Measurements from ENCODE around the gene GNMT.

The GNMT gene

DNA sequence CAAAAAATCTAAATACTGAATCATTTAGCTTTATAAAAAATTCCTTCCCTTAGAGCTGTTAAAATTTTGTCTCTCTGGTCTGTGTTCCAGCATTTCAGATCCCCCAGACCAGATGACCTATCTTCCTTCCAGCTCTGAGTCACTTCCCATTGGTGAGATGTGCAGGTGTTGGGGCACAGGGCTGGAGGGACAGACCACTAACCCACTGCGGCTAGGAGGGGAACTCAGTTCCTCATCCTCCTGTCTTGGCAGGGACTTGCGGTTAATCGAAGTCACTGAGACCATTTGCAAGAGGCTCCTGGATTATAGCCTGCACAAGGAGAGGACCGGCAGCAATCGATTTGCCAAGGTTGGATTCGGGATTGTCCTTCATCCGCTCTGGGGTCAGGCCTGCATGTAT lies 25.2 kb upstream of the GNMT start:
- no peak overlapping the region for H3K4me3 ChIP-seq (replicated peaks; ENCODE audit: low read depth, low read length)
- no peak for DNase-seq (ENCODE audit: low read depth)
- TF ChIP-seq, protein P1, sequence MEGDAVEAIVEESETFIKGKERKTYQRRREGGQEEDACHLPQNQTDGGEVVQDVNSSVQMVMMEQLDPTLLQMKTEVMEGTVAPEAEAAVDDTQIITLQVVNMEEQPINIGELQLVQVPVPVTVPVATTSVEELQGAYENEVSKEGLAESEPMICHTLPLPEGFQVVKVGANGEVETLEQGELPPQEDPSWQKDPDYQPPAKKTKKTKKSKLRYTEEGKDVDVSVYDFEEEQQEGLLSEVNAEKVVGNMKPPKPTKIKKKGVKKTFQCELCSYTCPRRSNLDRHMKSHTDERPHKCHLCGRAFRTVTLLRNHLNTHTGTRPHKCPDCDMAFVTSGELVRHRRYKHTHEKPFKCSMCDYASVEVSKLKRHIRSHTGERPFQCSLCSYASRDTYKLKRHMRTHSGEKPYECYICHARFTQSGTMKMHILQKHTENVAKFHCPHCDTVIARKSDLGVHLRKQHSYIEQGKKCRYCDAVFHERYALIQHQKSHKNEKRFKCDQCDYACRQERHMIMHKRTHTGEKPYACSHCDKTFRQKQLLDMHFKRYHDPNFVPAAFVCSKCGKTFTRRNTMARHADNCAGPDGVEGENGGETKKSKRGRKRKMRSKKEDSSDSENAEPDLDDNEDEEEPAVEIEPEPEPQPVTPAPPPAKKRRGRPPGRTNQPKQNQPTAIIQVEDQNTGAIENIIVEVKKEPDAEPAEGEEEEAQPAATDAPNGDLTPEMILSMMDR (IDR thresholded peaks at IDR 0.05; ENCODE audit: low read length, missing control alignments) = no peak

GRCh38 chr6:42936398-42936797 lies 24.2 kb upstream of the GNMT start:
- H3K4me3 ChIP-seq (replicated peaks; ENCODE audit: low read depth, low read length) = no peak overlapping the region
- DNase-seq (ENCODE audit: low read depth) = no peak
- TF ChIP-seq, protein P1 (IDR thresholded peaks at IDR 0.05; ENCODE audit: low read length, missing control alignments) = no peak

GRCh38 chr6:42937548-42938427 lies 22.8 kb upstream of the GNMT start:
- DNase-seq (ENCODE audit: low read depth) = no peak
- no peak overlapping the region for H3K4me3 ChIP-seq (replicated peaks; ENCODE audit: low read depth, low read length)
- TF ChIP-seq, protein P1 (IDR thresholded peaks at IDR 0.05; ENCODE audit: low read length, missing control alignments) = no peak

DNA sequence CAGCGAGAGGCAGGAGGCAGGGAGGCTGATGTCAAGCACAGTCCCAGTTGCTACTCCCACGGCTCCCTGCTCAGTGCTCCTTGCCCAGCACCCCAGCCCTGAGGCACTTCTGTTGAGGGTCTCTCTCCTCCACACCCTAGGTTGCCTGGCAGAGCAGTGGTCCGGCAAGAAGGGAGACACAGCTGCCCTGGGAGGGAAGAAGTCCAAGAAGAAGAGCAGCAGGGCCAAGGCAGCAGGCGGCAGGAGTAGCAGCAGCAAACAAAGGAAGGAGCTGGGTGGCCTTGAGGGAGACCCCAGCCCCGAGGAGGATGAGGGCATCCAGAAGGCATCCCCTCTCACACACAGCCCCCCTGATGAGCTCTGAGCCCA lies 22.1 kb upstream of the GNMT start:
- H3K4me3 ChIP-seq (replicated peaks; ENCODE audit: low read depth, low read length) = no peak overlapping the region

DNA sequence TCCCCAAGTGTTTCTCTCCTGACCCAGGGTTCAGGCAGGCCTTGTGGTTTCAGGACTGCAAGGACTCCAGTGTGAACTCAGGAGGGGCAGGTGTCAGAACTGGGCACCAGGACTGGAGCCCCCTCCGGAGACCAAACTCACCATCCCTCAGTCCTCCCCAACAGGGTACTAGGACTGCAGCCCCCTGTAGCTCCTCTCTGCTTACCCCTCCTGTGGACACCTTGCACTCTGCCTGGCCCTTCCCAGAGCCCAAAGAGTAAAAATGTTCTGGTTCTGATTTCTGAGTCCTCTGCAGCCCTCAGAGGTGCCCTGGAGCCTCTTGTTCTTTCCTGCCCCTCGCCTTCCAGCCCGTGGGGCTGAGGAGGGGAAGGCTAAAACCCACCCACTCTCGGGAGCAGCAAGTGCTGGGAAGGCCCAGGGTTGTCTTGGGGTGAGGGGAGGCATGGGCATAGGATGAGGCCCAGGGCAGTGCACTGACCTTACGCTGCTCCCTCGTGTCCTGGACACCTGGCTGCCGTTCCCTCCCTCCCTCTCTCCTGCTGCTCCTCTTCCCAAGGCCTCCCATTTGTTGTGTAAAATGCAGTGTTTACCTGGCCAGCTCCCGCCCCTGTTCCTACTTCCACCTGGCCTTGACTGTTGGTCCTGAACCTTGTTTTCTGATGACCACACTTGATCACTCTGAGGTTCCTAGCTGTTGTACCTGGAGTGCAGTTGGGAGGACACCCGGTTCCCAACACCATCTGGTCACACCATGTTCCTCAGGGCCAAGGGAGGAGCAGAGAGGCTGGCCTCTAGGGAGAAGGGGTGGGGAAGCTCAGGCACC lies 21.4 kb upstream of the GNMT start:
- TF ChIP-seq, protein P1 (IDR thresholded peaks at IDR 0.05; ENCODE audit: low read length, missing control alignments) = no peak
- DNase-seq (ENCODE audit: low read depth) = no peak
- no peak overlapping the region for H3K4me3 ChIP-seq (replicated peaks; ENCODE audit: low read depth, low read length)

More for the DNA sequence above, 22.1 kb upstream of the GNMT start:
- DNase-seq (ENCODE audit: low read depth) = no peak
- TF ChIP-seq, protein P1 (IDR thresholded peaks at IDR 0.05; ENCODE audit: low read length, missing control alignments) = no peak

DNA sequence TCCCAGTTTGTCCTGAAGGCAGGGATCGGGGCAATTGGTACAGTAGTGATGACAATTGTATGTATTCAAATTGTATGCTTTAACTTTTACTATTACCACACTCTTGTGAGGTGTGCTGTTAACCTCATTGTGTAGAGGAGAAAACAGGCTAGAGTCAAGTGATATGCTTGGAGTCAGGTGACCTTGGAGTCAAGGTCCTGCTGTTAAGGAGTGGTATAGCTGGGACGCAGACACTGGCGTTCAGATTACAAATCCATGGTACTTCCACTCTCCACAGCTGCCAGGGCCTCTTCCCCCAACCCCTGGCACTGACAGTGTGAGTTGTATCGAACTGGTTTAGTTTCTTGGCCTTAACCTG lies 20.8 kb upstream of the GNMT start:
- TF ChIP-seq, protein P1 (IDR thresholded peaks at IDR 0.05; ENCODE audit: low read length, missing control alignments) = no peak
- DNase-seq (ENCODE audit: low read depth) = no peak
- H3K4me3 ChIP-seq (replicated peaks; ENCODE audit: low read depth, low read length) = no peak overlapping the region

Data from fibroblast of pulmonary artery (primary cell).